GM12892 (cell line): ENCODE results near the gene TEX11.

Experiments used
- POLR2A ChIP-seq: IDR thresholded peaks from 2 replicates; pipeline ENCODE4 v1.6.1; 2011; ENCODE audit warnings: low read depth, low read length, control low read depth
- POLR2AphosphoS5 ChIP-seq: IDR thresholded peaks from 2 replicates; pipeline ENCODE4 v1.6.1; 2011; ENCODE audit warnings: low read depth, low read length, control low read depth
- TAF1 ChIP-seq: IDR thresholded peaks from 2 replicates; pipeline ENCODE4 v1.6.1; 2011; ENCODE audit warnings: low read depth, mild to moderate bottlenecking, control low read depth, low read length, borderline replicate concordance

DNA sequence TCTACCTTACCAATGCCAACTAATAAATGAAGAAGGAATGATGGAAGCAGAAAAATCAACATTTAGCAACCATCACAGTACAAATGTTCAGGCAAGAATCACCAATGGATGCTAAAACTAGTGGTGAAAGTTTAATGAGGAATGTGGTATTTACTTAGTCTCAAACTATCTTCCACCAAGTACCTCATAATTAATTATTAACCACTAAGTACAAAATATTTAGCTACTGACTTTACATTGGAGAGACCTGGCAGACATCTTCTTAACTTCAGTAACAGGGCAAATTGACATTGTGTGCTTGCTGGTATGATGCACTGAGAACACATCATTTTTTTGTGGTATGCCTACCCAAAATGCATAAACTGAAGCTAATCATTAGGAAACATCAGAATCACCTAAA, 381.5 kb downstream of the TEX11 start:
- TF ChIP-seq POLR2AphosphoS5 (no peak), POLR2A (no peak), TAF1 (no peak)
